ENCODE measurements around the gene GRM6.

GRM6 gene

GRCh38 chr5:178994580-178995340 is at the start of gene GRM6:
GRM6 (minus strand) TSS chr5:178995320; CDS start chr5:178994944, 376 bp downstream.
- DNase-seq (ENCODE audit: low spot score): peak; percentile 65

- DNase-seq (ENCODE audit: low spot score): no peak
Measured at GRCh38 chr5:179044765-179045164, 49.6 kb upstream of the GRM6 start.

- DNase-seq (ENCODE audit: low spot score): no peak
Measured at GRCh38 chr5:179033004-179033580, 38.0 kb upstream of the GRM6 start.

- peak; percentile 92 for DNase-seq (ENCODE audit: low spot score)
Measured at GRCh38 chr5:179023528-179024189, 28.5 kb upstream of the GRM6 start, which contains the start of gene ZNF879. ZNF879 (plus strand) TSS chr5:179023804; CDS start chr5:179025005, 1,201 bp downstream.

- no peak for DNase-seq (ENCODE audit: low spot score)
Measured at GRCh38 chr5:179008667-179009066, 13.5 kb upstream of the GRM6 start.

- DNase-seq (ENCODE audit: low spot score): no peak
Measured at GRCh38 chr5:179006564-179006963, 11.4 kb upstream of the GRM6 start.

- no peak for DNase-seq (ENCODE audit: low spot score)
Measured at GRCh38 chr5:178998441-178998840, 3.3 kb upstream of the GRM6 start.

GRCh38 chr5:178997191-178997590 is 2.1 kb upstream of the GRM6 start:
- no peak for DNase-seq (ENCODE audit: low spot score)

- no peak for DNase-seq (ENCODE audit: low spot score)
Measured at GRCh38 chr5:178996156-178996555, 1.0 kb upstream of the GRM6 start.

- no peak for DNase-seq (ENCODE audit: low spot score)
Measured at GRCh38 chr5:178995341-178995690, 196 bp upstream of the GRM6 start.

- DNase-seq (ENCODE audit: low spot score): no peak
Measured at GRCh38 chr5:178993955-178994579, 1.1 kb downstream of the GRM6 start.

GRCh38 chr5:178993236-178993765 is 1.8 kb downstream of the GRM6 start:
- DNase-seq (ENCODE audit: low spot score): no peak

GRCh38 chr5:178992291-178992895 is 2.7 kb downstream of the GRM6 start:
- DNase-seq (ENCODE audit: low spot score): no peak

- DNase-seq (ENCODE audit: low spot score): no peak
Measured at GRCh38 chr5:178991190-178992145, 3.7 kb downstream of the GRM6 start.

GRCh38 chr5:178990491-178990890 is 4.6 kb downstream of the GRM6 start:
- DNase-seq (ENCODE audit: low spot score): no peak

- no peak for DNase-seq (ENCODE audit: low spot score)
Measured at GRCh38 chr5:178989311-178989710, 5.8 kb downstream of the GRM6 start.

GRCh38 chr5:178988436-178989220 is 6.5 kb downstream of the GRM6 start:
- DNase-seq (ENCODE audit: low spot score): no peak

- no peak for DNase-seq (ENCODE audit: low spot score)
Measured at GRCh38 chr5:178986326-178986960, 8.7 kb downstream of the GRM6 start.
